HepG2 (cell line): Measurements from ENCODE around the gene TMEM156. TPM values are rescaled to one million over a fixed set of nuclear protein-coding genes. Genes with fewer than 3 reads are reported as not detected.
"Not testable (repeated sequence)": the region's sequence is repeated elsewhere in the genome, so short reads cannot be mapped to it uniquely, and the experiment has no call there.

ENCODE experiments used
- ATAC-seq: fragments of 200-7000 bp; cut with Tn5 transposase; 3 replicates; pipeline ENCODE4 v1.9.1; 2020; ENCODE audit warnings: mild to moderate bottlenecking, moderate library complexity
- BruUV-seq: library from RNA; stranded (reverse); fragments of 400-500 nt; replicated peaks from 2 replicates; lab custom pipeline; 2021; lab: Mats Ljungman, UMichigan
- CTCF ChIA-PET: fragments of 300-600 bp; formaldehyde crosslinking; extraction: SDS; loops from one replicate; lab custom pipeline; 2021; ENCODE audit warnings: low total read pairs, inconsistent platforms, low intra/inter-chr PET ratio; lab: Yijun Ruan, JAX
- POLR2A ChIA-PET: fragments of 350-600 bp; sonication (Branson Sonifier 250); formaldehyde crosslinking; loops from one replicate; lab custom pipeline; 2020; ENCODE audit warnings: antibody characterized with exemption, inconsistent platforms; lab: Yijun Ruan, JAX
- DNase-seq: peaks from one replicate; pipeline ENCODE4 v3.0.0-alpha.2; 2015; ENCODE audit warnings: low spot score
- FAIRE-seq: peaks from 3 replicates; lab custom pipeline; 2011; peaks lifted over from hg19 to GRCh38; lab: Jason Lieb, UNC
- H2AFZ ChIP-seq: one replicate; pipeline ENCODE4 v1.6.1; 2011; ENCODE audit warnings: low read length, inconsistent platforms
- H3K27ac ChIP-seq: fragments of 300-600 bp; 3 replicates; pipeline ENCODE4 v1.8.0; 2011; ENCODE audit warnings: mixed run types, mild to moderate bottlenecking, mixed read lengths, low read length, inconsistent platforms; ENCODE audit not compliant: insufficient read depth; ENCODE audit errors: extremely low read length
- H3K27me3 ChIP-seq, 2 experiments: fragments of 200-600 bp in 1 of 2; 2 replicates in 1 of 2; 3 replicates in 1 of 2; pipeline versions ENCODE4 v1.6.0 to v1.8.0; 2011; ENCODE audit warnings: low read length in 2 of 2, mild to moderate bottlenecking in 2 of 2, moderate library complexity in 2 of 2, inconsistent platforms in 1 of 2; ENCODE audit not compliant: insufficient read depth in 2 of 2, control insufficient read depth in 1 of 2
- H3K36me3 ChIP-seq, 2 experiments: fragments of 200-600 bp in 1 of 2; replicated peaks in 1 of 2; 2 replicates in 1 of 2; 3 replicates in 1 of 2; pipeline versions ENCODE4 v1.5.1 to v1.8.0; 2011; ENCODE audit warnings: low read length in 2 of 2, inconsistent platforms in 1 of 2; ENCODE audit not compliant: insufficient read depth in 2 of 2, control insufficient read depth in 1 of 2
- H3K4me1 ChIP-seq: 2 replicates; pipeline ENCODE4 v1.5.1; 2012; ENCODE audit warnings: low read length, inconsistent platforms; ENCODE audit not compliant: insufficient read depth
- H3K4me2 ChIP-seq: 2 replicates; pipeline ENCODE4 v1.6.0; 2011; ENCODE audit warnings: low read depth, low read length, inconsistent platforms
- H3K4me3 ChIP-seq, 3 experiments: fragments of 200-600 bp in 1 of 3; sonication (generic), shearing (Covaris generic) in 1 of 3; replicated peaks in 1 of 3; 2 replicates each; pipeline ENCODE4 v1.5.1; 2011 to 2016; ENCODE audit warnings: low read length in 3 of 3, inconsistent platforms in 2 of 3, low read depth in 2 of 3, mild to moderate bottlenecking in 2 of 3, control low read depth in 1 of 3, mixed read lengths in 1 of 3; ENCODE audit not compliant: insufficient read depth in 1 of 3
- H3K79me2 ChIP-seq: one replicate; pipeline ENCODE4 v1.6.1; 2011; ENCODE audit warnings: low read length, inconsistent platforms; ENCODE audit not compliant: insufficient read depth
- H3K9ac ChIP-seq: 2 replicates; pipeline ENCODE4 v1.6.0; 2011; ENCODE audit warnings: mild to moderate bottlenecking, low read depth, low read length, inconsistent platforms; ENCODE audit not compliant: insufficient read depth
- H3K9me3 ChIP-seq: 2 replicates; pipeline ENCODE4 v1.5.1; 2012; ENCODE audit warnings: mild to moderate bottlenecking, low read length
- H4K20me1 ChIP-seq: 2 replicates; pipeline ENCODE4 v1.6.0; 2011; ENCODE audit warnings: inconsistent platforms, mild to moderate bottlenecking, low read length, moderate library complexity; ENCODE audit not compliant: insufficient read depth
- CENPBD1 ChIP-seq: sonication (generic); formaldehyde crosslinking; IDR thresholded peaks from 2 replicates; pipeline ENCODE4 v1.8.0; 2022; ENCODE audit warnings: missing genetic modification reagents, low read depth, mild to moderate bottlenecking, borderline replicate concordance
- ELF3 ChIP-seq: IDR thresholded peaks from 2 replicates; pipeline ENCODE4 v1.6.1; 2016; ENCODE audit warnings: missing genetic modification reagents, missing compliant biosample characterization
- ETV5 ChIP-seq: IDR thresholded peaks from 2 replicates; pipeline ENCODE4 v1.6.1; 2018; ENCODE audit warnings: missing biosample characterization, missing genetic modification reagents, inconsistent platforms, borderline replicate concordance
- FIP1L1 ChIP-seq: fragments of 200-400 bp; formaldehyde crosslinking; IDR thresholded peaks from 2 replicates; pipeline ENCODE4 v1.6.1; 2018; ENCODE audit warnings: low read depth, mild to moderate bottlenecking, low read length, moderate library complexity, borderline replicate concordance; ENCODE audit not compliant: insufficient read depth
- FOXO4 ChIP-seq: sonication (generic); formaldehyde crosslinking; conservative IDR thresholded peaks from 2 replicates; pipeline ENCODE4 v1.8.1; 2023; ENCODE audit warnings: missing genetic modification reagents
- GATA4 ChIP-seq: sonication (generic); IDR thresholded peaks from 2 replicates; pipeline ENCODE4 v1.6.1; 2016; ENCODE audit warnings: antibody characterized with exemption, low read depth, borderline replicate concordance
- LCORL ChIP-seq, 2 experiments: fragments of 450-650 bp in 1 of 2; sonication (generic) in 1 of 2; formaldehyde crosslinking in 1 of 2; IDR thresholded peaks; 2 replicates each; pipeline versions ENCODE4 v1.5.0 to v1.6.1; 2017 to 2020; ENCODE audit warnings: antibody characterized with exemption in 1 of 2, missing genetic modification reagents in 1 of 2
- MTERF4 ChIP-seq: sonication (generic); formaldehyde crosslinking; IDR thresholded peaks from 2 replicates; pipeline ENCODE4 v1.8.0; 2023; ENCODE audit warnings: mild to moderate bottlenecking, missing genetic modification reagents
- MTF1 ChIP-seq: sonication (generic); formaldehyde crosslinking; IDR thresholded peaks from 2 replicates; pipeline ENCODE4 v1.5.0; 2020; ENCODE audit warnings: missing genetic modification reagents
- SAP130 ChIP-seq: IDR thresholded peaks from 2 replicates; pipeline ENCODE4 v1.6.1; 2016; ENCODE audit warnings: low read depth
- ZNF510 ChIP-seq: sonication (generic); formaldehyde crosslinking; IDR thresholded peaks from 2 replicates; pipeline ENCODE4 v1.4.0; 2020; ENCODE audit warnings: low read depth, mild to moderate bottlenecking, missing genetic modification reagents
- ZNF747 ChIP-seq: sonication (generic); formaldehyde crosslinking; IDR thresholded peaks from 2 replicates; pipeline ENCODE4 v1.8.1; 2023; ENCODE audit warnings: missing genetic modification reagents, mild to moderate bottlenecking, borderline replicate concordance
- WGBS: methylation state at CpG from one replicate; pipeline ENCODE4 v1.1.6; 2017; ENCODE audit warnings: low lambda C conversion rate; 5-methylcytosine and 5-hydroxymethylcytosine counted together
- in situ Hi-C: cut with HindIII; loops from 2 replicates; pipeline ENCODE4 v1.10.0; 2017; ENCODE audit warnings: low pct_unique_long_range_greater_than_20kb; ENCODE audit not compliant: extremely low pct_ligation_motif_present
- intact Hi-C: fragments of 100-400 bp; cut with micrococcal nuclease; formaldehyde crosslinking; loops from one replicate; pipeline ENCODE4 v1.10.0; 2022; ENCODE audit not compliant: unreplicated experiment
- polyA plus RNA-seq, 8 experiments: library from polyadenylated mRNA; depleted of rRNA in 3 of 8; stranded (reverse) in 7 of 8; unstranded in 1 of 8; fragments of >200 nt; fragmentation: Illumina TruSeq in 4 of 8; extraction: Trizol in 4 of 8; gene quantifications; 2 replicates each; pipeline versions ENCODE4 v1.2.1 to v1.2.3, GENCODE V29; 2011 to 2016; ENCODE audit warnings: low read depth in 4 of 8, missing spikeins in 1 of 8, mixed read lengths in 1 of 8; ENCODE audit not compliant: insufficient read depth in 1 of 8
- total RNA-seq, 5 experiments: library from RNA; depleted of rRNA; stranded (reverse); fragments of >200 nt; fragmentation: Illumina TruSeq; extraction: Trizol; gene quantifications; 2 replicates each; pipeline ENCODE4 v1.2.3, GENCODE V29; 2016; ENCODE audit warnings: low read depth in 1 of 5

TMEM156 gene
- total and polyA plus RNA-seq, 2 of the 13 experiments (the other 11 are each of a cell fraction or from before 2014, with no cell fraction given), result 1.6 TPM; not detected in 1

- TF ChIP-seq ZNF510 (no peak), CENPBD1 (CRISPR knock-in tag) (no peak), MTF1 (CRISPR knock-in tag) (no peak), LCORL (IDR thresholded peaks at IDR 0.05) (no peak), LCORL (CRISPR knock-in tag; IDR thresholded peaks at IDR 0.05) (no peak), ELF3 (CRISPR knock-in tag) (no peak), ETV5 (CRISPR knock-in tag) (no peak), FOXO4 (CRISPR knock-in tag) (no peak), ZNF747 (CRISPR knock-in tag) (no peak), FIP1L1 (no peak), SAP130 (CRISPR knock-in tag) (no peak), GATA4 (no peak)
- TF ChIP-seq, all 625 proteins: peak for 0
Observed at GRCh38 chr4:38944440-38944839, 87.8 kb downstream of the TMEM156 start (continued).

GRCh38 chr4:38943343-38943742 is 88.9 kb downstream of the TMEM156 start:
- no peak overlapping the region for H2AFZ ChIP-seq
- POLR2A ChIA-PET, result interaction anchor here (1.6 kb wide), 1 partner anchor 39 kb away, joined by 4 read pairs; no protein-coding TSS in a partner anchor
- CTCF ChIA-PET, result no interaction called here
- no peak for FAIRE-seq
- BruUV-seq, result no TSS peak
- H3K4me1 ChIP-seq, result no peaks in the 10 kb centered on the region
- no peak overlapping the region for H3K4me2 ChIP-seq
- no peak overlapping the region for H3K27ac ChIP-seq
- no peak overlapping the region for H3K4me3 ChIP-seq
- H3K9ac ChIP-seq, result no peak overlapping the region
- H4K20me1 ChIP-seq, result no peaks in the 10 kb centered on the region
- intact Hi-C loops (no loop called here), in situ Hi-C loops (no loop called here)
- no peaks in the 10 kb centered on the region for H3K9me3 ChIP-seq
- WGBS, result 100% methylated on average over 4 of the region's 4 CpGs
- H3K79me2 ChIP-seq, result no peaks in the 10 kb centered on the region
- no peak for DNase-seq
- TF ChIP-seq MTERF4 (CRISPR knock-in tag), result no peak
- TF ChIP-seq, all 625 proteins: peak for 0
- H3K36me3 ChIP-seq, result peaks cover 6 to 57% of the 10 kb centered on the region in 2 experiments
- no peak for ATAC-seq
- no peaks in the 10 kb centered on the region for H3K27me3 ChIP-seq

GRCh38 chr4:38941906-38942305 is 90.3 kb downstream of the TMEM156 start:
- ATAC-seq, H3K79me2 ChIP-seq, H3K27me3 ChIP-seq, H3K9me3 ChIP-seq, H3K4me2 ChIP-seq, FAIRE-seq, DNase-seq, H3K9ac ChIP-seq, H2AFZ ChIP-seq, BruUV-seq, H3K4me1 ChIP-seq, H3K27ac ChIP-seq, in situ Hi-C loops, intact Hi-C loops, CTCF ChIA-PET, H4K20me1 ChIP-seq, H3K4me3 ChIP-seq: not testable (repeated sequence)
- peaks cover 12 to 67% of the 10 kb centered on the region in 2 experiments for H3K36me3 ChIP-seq
- POLR2A ChIA-PET, result interaction anchor here (1.6 kb wide), 1 partner anchor 38 kb away, joined by 4 read pairs; no protein-coding TSS in a partner anchor
- 88% methylated on average over 3 of the region's 3 CpGs for WGBS
